Kasumi-1 (cell line): ENCODE results near the gene PIERCE2.
"Not testable (repeated sequence)": the region's sequence is repeated elsewhere in the genome, so short reads cannot be mapped to it uniquely, and the experiment has no call there.

Experiments
- DNase-seq, 2 experiments: peaks; one replicate each; lab custom pipeline; 2025; lab: John Stamatoyannopoulos, UW

Gene PIERCE2

DNA sequence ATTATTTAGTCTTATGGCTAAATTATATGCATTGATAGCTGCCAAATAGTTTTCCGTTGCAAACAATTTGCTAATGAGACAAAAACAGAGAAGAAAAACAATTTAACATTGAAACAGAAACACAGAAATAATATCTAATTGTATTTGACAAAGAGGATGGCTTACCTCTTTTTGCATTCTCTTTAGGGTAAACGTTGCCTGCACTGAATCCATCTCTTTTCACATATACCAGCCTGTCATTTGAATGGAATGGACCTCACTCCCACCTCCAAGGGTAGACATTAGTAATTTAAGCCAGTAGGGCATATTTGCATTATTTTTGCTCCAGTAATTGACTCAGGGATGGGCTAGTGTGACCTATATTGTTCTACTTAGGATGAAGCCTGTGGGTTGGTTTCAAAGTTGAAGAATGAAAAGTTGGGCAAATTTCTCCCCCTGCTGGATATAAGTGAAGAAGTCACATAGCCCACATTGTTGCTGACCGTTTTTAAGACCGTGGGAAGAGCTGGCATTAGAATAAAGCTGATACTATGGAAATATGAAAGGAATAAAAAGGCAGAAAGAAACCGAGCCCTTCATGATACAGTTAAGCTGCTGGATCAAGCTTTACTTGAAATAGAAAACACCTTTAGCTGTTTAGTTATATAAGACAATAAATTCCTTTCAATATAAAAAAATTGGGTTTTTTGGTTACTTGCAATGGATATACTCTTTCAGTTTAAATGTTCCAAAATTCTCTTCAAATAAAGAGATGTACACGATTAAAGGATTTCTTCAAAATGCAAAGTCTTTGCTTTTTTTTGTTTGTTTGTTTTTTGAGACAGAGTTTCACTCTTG is 26.9 kb downstream of the PIERCE2 start:
- peak; percentile 79 to 89 for DNase-seq

GRCh38 chr15:55443141-55443540 is 34.8 kb downstream of the PIERCE2 start:
- DNase-seq: not testable (repeated sequence)

- DNase-seq: not testable (repeated sequence)
Observed at GRCh38 chr15:55445936-55446335, 37.6 kb downstream of the PIERCE2 start.

- not testable (repeated sequence) for DNase-seq
Observed at GRCh38 chr15:55446379-55447029, 38.2 kb downstream of the PIERCE2 start.

GRCh38 chr15:55447030-55447394 is 38.7 kb downstream of the PIERCE2 start:
- not testable (repeated sequence) for DNase-seq

DNA sequence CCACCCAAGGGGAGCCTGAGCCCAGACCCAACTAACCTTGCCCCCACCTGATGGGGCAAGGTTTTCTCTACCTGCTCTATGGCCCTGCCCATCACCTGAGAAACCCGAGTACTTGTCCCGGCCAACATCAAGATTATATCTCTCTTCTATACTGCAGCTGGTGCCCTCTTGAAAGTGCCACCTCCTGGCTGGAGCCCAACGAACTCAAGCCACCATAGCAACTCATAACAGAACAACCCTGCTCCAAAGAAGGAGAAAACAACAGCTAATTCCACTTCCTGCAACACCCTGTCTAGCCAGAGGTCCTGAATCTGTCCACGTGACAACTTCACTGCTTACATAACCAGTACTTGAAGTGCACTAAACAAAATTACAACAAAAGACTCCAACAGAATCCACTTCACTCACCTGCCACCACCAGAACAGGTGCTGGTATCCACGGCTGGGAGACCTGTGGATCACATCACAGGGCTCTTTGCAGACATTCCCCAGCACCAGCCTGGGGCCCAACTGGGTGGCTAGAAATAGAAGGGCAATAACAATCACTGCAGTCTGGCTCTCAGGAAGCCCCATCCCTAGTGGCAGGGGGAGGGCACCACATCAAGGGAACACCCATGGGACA is 49.2 kb downstream of the PIERCE2 start:
- DNase-seq: no peak

DNA sequence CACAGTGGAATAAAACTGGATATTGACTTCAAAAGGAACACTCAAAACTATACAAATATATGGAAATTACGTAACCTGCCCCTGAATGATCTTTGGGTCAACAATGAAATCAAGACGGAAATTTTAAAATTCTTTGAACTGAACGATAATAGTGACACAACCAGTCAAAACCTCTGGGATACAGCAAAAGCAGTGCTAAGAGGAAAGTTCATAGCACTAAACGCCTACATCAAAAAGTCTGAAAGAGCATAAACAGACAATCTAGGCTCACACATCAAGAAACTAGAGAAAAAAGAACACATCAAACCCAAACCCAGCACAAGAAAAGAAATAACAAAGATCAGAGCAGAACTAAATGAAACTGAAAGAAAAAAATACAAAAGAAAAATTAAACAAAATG is 53.2 kb downstream of the PIERCE2 start:
- DNase-seq: no peak

- DNase-seq: no peak
Observed at GRCh38 chr15:55468321-55468720, 60.0 kb downstream of the PIERCE2 start.
